Measurements from ENCODE around the gene MBLAC2.

MBLAC2 gene

DNA sequence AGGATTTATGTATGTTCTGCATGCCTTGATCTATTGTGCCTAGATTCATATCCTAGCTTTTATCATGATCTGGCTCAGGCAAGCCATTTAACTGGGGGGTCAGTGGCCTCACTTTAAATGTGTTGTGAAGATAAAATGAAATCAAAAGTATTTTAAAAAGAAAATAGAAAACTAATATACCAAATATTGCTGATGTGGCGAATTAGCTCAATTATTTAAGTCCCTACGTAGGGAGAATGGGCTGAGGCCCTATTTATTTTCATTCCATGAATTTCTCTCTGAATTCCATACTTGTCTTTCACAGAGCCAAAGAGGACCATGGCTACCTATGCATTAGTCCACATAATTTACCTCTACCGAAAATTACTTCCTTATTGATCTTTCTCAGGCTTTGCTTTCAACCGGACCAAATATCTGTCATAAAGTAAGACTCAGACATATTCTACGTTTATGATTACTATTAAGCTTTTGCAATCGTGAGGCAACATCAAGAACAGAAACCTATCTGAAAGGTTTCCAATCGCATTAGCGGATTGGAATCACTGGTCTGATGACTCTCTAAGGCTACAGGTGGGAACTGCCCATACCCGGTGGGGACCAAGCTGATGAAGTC is 1.7 kb downstream of the MBLAC2 start:
- DNase-seq (ENCODE audit: insufficient read length, low spot score) (no peak), FAIRE-seq (peak; percentile 81)

DNA sequence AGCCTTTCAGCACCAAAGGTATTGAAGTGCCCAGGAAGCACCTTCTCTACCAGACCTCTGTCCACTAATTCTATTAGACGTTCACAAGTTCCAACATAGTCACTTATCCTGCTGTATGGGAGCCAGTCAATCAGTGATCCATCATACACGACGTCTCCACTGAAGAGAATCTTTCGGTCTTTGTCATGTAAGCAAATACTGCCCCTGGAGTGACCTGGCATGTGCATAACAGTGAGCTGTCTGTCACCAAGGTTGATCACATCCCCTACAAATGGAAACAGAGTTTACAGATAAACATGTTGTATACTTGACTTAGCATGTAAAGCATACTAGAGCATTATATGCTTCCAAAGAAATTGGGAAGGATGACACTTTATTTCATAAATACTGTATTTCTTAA is 13.3 kb downstream of the MBLAC2 start:
- DNase-seq (ENCODE audit: insufficient read length, low spot score), result no peak
- no peak for FAIRE-seq

DNA sequence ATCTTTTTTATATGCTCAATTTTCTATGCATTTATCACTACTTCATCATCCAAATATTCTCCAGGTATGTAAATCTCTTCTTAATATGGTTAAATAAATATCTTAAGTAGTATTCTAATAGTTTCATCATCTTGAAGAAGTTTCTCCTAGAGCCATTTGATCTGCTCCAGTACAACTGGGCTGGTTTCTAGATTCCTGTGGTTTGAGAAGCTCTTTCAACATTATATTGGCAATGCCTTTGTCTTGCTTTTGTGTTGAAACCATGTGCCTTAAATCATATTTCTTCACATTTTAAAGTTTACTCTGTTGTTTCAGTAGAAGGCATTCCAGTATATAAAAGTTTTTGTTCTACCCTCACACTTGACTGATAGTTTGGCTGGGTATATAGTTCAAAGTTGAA is 27.6 kb downstream of the MBLAC2 start:
- FAIRE-seq (no peak), DNase-seq (ENCODE audit: insufficient read length, low spot score) (no peak)

DNA sequence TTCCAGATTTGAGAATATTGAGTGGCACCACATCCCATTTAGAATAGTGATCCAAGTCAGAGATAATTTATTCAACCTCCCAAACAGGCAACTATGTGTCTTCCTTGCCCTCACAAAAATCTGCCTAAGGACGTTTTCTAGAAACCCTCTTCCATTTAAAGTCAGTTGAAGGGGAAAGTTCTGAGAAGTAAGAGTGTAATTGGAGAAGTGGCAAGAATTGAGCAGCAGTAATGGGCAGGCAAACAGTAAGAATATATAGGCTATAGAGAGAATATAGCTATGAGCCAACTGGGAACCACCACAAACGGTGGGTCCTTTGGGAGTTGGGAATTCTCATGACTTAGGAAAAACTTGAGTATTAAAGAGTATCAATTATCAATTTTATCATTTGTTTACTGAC is 33.9 kb downstream of the MBLAC2 start:
- no peak for FAIRE-seq
- DNase-seq (ENCODE audit: insufficient read length, low spot score), result no peak

DNA sequence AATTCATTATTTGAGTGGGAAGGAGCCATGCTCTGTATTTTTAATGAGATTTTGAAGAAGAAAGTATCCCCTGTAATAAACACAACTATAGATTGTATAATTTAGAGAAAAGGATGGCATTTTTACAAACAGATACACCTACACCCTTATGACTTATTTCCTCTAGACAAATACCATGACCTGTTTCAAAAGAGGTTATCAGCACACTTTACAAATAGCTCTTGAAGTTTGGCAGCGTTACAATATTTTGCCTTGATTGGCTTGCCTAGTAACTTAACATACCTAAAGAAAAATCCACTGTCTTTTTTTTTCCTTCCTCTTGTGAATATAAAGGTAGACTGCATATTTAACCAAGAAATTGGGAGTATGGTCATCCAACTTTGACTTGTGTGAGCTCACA is 36.5 kb downstream of the MBLAC2 start:
- DNase-seq (ENCODE audit: insufficient read length, low spot score), result no peak
- FAIRE-seq, result no peak

DNA sequence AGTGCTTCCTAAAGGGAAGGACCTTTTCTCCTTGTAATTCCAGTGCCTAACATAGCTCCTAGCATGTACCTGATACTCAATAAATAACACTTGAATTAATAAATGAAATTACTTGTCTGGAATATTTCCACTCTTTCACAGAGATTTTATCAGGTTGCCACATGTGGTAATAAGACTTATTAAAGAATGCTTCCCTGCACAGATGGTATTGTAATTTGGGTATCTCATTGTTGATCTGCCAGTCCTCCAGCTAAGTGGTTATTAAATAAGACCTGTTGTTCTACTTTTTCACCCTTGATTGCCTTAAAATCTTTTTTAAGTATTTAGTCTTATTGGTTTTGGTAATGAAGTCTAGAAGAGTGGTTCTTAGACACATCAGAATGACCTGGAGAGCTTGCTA is 36.9 kb downstream of the MBLAC2 start:
- FAIRE-seq (no peak), DNase-seq (ENCODE audit: insufficient read length, low spot score) (no peak)

DNA sequence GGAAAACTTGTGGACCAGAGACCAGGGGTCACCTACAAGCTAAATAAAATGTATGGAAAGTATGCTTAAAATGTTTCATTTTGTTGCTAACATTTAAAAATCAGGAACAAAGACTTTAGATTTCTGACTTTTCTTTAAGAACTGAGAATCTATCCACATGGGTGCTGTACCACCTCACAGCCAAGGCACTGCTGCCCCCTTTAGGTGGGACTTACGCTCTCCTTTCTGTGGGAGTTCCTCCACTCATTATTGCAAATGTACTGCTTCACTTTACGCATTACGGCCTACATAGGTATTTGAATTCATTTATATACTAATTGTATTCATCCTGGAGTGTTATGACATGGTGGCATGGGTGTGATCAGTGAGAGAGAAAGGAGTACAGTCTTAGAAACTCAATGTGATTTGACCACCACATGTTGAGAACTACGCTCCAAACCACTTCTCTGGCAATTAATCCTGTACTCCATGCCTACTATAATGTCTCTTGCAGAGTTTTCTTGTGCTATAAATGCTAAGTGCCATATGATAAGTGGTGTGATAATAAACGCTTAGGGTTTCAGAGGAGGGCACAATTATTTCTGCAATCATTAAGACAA is 40.4 kb downstream of the MBLAC2 start:
- FAIRE-seq (no peak), DNase-seq (ENCODE audit: insufficient read length, low spot score) (no peak)

DNA sequence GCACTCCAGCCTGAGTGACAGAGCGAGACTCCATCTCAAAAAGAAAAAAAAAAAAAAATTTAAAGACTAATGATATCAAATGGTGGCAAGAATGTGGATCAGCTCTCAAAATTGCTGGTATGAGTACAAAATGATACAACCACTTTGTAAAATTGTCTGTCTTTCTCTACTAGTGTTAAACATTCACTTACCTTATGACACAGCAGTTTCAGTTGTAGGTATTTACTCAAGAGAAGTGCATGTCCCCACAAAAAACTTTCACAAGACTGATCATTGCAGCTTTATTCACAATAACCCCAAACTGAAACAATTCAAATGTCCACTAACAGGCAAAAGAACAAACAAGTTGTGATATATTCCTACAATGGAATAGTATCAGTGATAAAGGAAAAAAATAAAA is 50.3 kb downstream of the MBLAC2 start:
- DNase-seq (ENCODE audit: insufficient read length, low spot score) (no peak), FAIRE-seq (peak; percentile 11)

DNA sequence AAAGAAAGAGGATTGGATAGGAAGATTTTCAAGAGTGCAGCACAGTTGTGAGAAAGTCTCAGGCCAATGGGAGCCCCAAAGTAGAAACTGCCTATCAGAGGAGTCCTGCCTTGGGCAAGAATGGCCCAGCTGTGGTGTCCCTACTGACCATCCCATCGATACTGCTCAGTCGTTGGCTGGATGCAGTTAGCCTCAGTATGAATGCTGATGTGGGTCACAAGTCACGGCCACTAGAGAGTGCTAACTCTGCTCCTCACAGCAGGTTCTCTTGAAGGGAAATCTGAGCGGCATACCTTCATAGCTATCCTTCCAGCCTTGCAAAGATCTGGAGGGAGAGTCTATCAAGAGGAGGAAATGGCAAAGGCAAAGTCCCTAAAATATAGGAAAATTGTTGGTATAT is 53.4 kb downstream of the MBLAC2 start:
- FAIRE-seq (no peak), DNase-seq (ENCODE audit: insufficient read length, low spot score) (no peak)

DNA sequence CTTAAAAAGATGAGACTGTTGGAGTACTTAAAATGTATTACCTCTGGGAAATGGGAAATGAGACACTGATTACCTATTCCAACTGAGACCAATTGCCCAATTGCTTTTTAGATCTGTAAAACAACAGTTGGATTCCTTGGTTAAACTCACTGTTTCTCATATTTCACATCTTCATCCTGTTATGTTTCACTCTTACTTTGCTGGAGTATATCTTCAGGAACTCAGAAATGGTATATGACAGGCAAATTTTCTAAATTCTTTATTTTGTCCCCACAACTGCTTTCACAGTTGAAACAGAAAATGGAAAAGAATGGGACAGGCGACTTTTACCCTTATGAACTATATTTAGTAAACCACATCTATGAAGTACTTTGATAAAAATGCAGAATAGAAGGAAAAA is 56.4 kb downstream of the MBLAC2 start:
- DNase-seq (ENCODE audit: insufficient read length, low spot score), result no peak
- peak; percentile 28 for FAIRE-seq

DNA sequence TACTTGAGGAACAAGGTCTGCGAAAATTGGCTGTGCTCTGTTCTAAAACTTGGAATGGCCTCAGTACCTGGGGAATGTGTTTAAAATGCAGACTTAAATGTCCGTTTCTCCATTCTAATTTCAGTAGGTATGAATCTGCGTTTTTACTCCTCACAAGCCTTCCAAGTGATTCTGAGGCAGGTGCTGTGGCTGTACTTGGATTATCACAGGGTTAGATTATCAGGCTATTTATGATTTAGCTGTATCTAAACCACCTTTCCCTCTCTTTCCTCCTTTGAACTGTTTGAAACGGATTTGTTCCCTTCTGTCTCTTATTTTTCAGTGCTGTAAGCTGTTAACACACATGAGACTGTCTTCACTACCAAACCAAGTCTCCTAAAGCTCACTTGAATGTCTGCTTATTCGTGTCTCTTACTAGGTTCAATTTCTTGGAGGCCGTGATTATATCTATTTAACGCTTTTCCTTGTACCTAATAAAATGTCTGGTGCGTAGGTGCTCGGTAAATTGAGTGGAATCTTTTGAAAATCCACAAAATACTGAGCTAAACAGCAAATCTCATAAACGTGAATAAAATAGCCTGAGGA is 64.3 kb downstream of the MBLAC2 start:
- FAIRE-seq, result no peak
- no peak for DNase-seq (ENCODE audit: insufficient read length, low spot score)

DNA sequence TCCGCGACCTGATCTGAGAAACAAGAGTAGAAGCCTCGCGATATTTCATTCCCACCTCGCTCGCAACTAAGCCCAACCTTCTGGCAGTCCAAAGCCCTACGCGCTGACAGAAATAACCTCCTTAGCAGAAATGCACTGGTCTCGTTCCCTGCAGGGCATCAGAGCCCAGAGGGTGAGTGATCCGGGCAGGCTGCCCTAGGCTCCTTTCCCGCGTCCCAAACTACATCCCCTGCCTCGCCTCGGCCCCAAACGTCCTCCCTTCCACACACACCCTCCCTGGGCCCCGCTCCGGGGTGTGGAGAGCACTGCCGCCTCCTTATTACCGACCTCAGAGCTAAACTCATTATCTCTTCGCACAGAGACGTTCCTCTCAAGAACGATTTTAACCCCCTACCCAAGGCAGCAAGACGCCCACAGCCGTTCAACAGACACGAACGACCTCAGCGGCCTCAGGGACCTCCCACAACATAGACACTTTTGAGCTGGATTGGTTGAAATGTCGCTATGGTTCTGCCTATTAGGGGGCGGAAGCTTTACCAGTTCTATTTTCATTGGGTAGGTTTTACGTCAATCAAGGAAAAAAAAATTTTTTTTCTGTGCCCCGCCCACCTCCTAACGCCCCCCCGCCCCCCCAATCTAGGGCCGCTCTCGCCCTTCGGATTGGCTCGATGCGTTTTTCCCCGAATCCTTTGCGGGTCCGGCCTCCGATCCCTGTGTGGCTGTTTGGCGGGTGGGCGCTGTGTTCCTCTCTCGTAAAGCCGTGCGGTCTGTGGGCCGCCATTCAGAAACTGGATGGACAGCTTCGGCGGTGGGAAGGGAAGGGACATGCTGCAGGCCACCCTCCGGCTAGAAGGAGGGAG is 65.0 kb downstream of the MBLAC2 start, which contains the start of gene CETN3:
CETN3 (minus strand) TSS at position 439 of the 860 bp plus-strand sequence; CDS start at position 344, 95 bp downstream.
- DNase-seq (ENCODE audit: insufficient read length, low spot score) (peak; percentile 42), FAIRE-seq (peak; percentile 99)

DNA sequence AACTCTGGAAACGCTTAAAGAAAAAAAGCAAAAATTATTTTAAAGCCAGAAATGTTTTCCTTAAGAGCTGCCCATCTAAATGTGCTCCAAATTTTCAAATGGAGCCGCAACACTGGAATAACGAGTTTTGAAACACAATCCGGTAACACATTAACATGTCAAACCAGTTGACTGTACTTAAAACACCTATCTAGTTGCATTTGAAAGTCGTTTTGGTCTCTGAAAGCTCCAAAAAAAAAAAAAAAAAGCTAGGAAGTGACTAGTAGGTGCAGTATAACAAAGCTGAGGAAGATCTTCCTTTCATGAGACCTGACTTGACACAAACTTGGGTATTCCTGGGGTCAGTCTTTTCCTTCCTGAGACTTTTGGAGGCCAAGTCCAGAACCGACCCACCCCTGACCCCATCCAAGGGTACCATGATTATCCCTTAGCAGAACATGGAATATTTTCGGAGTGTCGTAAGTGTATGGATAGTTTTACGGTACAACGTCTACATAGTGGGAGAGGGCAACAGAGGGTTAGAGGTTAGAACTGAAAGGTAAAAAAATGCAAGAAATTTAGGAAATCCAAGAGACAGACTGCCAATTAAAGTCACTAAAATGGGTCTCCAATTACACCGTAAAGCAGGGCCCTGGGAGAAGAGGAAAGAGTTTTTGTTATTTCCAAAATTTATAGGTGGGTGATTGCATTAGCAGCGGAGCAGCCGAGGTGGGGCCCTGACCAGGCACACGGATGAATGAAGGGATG is 65.8 kb downstream of the MBLAC2 start:
- no peak for DNase-seq (ENCODE audit: insufficient read length, low spot score)
- FAIRE-seq, result no peak

All from GM19239 (cell line).